CD4-positive, alpha-beta memory T cell (primary cell): ENCODE measurements around the gene SUMF2. TPM values are rescaled to one million over a fixed set of nuclear protein-coding genes. Genes with fewer than 3 reads are reported as not detected.
A peak's percentile ranks its signal among the peaks of the same experiment; 100 is the strongest.
"Not testable (repeated sequence)": the region's sequence is repeated elsewhere in the genome, so short reads cannot be mapped to it uniquely, and the experiment has no call there.

Experiments
- CTCF ChIA-PET: fragments of 350-600 bp; sonication (Branson Sonifier 250); formaldehyde crosslinking; loops from one replicate; lab custom pipeline; 2021; ENCODE audit warnings: inconsistent platforms; ENCODE audit not compliant: partially characterized antibody; lab: Charles Lee
- POLR2A ChIA-PET: fragments of 350-600 bp; sonication (Branson Sonifier 250); formaldehyde crosslinking; loops from one replicate; lab custom pipeline; 2021; ENCODE audit not compliant: partially characterized antibody; lab: Charles Lee
- DNase-seq, 5 donors: peaks; one replicate each; pipeline versions ENCODE4 v3.0.0 to v3.0.0-alpha.2; 2020 to 2022; ENCODE audit warnings: mixed read lengths in 1 of 5
- H3K27ac ChIP-seq: one replicate; pipeline ENCODE4 v1.7.0; 2013; ENCODE audit warnings: low read depth, low read length
- H3K27me3 ChIP-seq: 2 replicates; pipeline ENCODE4 v1.7.0; 2013; ENCODE audit warnings: mild to moderate bottlenecking, low read length, moderate library complexity; ENCODE audit not compliant: insufficient read depth
- H3K36me3 ChIP-seq: 2 replicates; pipeline ENCODE4 v1.7.0; 2013; ENCODE audit warnings: mild to moderate bottlenecking, low read length, moderate library complexity; ENCODE audit not compliant: insufficient read depth
- H3K4me1 ChIP-seq: 2 replicates; pipeline ENCODE4 v1.7.0; 2013; ENCODE audit warnings: mild to moderate bottlenecking, low read length, moderate library complexity; ENCODE audit not compliant: insufficient read depth
- H3K4me3 ChIP-seq, 2 donors: one replicate each; pipeline ENCODE4 v1.7.0; 2013; ENCODE audit warnings: low read length in 2 of 2, mild to moderate bottlenecking in 1 of 2
- H3K9me3 ChIP-seq, 2 donors: one replicate each; pipeline ENCODE4 v1.7.0; 2013; ENCODE audit warnings: low read length in 2 of 2, control low read depth in 1 of 2; ENCODE audit not compliant: control insufficient read depth in 1 of 2
- H3K27ac Mint-ChIP-seq, 7 donors: one replicate each; pipeline ENCODE4 v1.8.0; 2020 to 2021; ENCODE audit warnings: mixed read lengths in 7 of 7, mild to moderate bottlenecking in 6 of 7, inconsistent platforms in 3 of 7, moderate library complexity in 3 of 7
- H3K27me3 Mint-ChIP-seq, 2 donors: one replicate each; pipeline ENCODE4 v1.8.0; 2020 to 2021; ENCODE audit warnings: mixed read lengths in 2 of 2
- H3K36me3 Mint-ChIP-seq, 2 donors: one replicate each; pipeline ENCODE4 v1.8.0; 2020 to 2021; ENCODE audit warnings: mixed read lengths in 2 of 2, inconsistent platforms in 1 of 2, mild to moderate bottlenecking in 1 of 2
- H3K4me1 Mint-ChIP-seq, 4 donors: one replicate each; pipeline ENCODE4 v1.8.0; 2020 to 2021; ENCODE audit warnings: mixed read lengths in 4 of 4, mild to moderate bottlenecking in 1 of 4
- H3K4me3 Mint-ChIP-seq, 8 donors: one replicate each; pipeline ENCODE4 v1.8.0; 2020 to 2021; ENCODE audit warnings: mixed read lengths in 8 of 8, mild to moderate bottlenecking in 7 of 8, moderate library complexity in 6 of 8, inconsistent platforms in 3 of 8
- H3K9me3 Mint-ChIP-seq, 8 donors: one replicate each; pipeline ENCODE4 v1.8.0; 2020 to 2021; ENCODE audit warnings: mixed read lengths in 8 of 8, mild to moderate bottlenecking in 5 of 8, inconsistent platforms in 3 of 8, moderate library complexity in 1 of 8
- intact Hi-C: fragments of 100-400 bp; cut with micrococcal nuclease; formaldehyde crosslinking; loops from one replicate; pipeline ENCODE4 v1.15.1; 2023
- polyA plus RNA-seq, 2 donors: library from polyadenylated mRNA; unstranded; fragments of 300-500 nt; fragmentation: Illumina TruSeq; gene quantifications; one replicate each; pipeline ENCODE4 v1.2.3, GENCODE V29; 2021
- total RNA-seq, 2 experiments: library from RNA; stranded (reverse); gene quantifications; one replicate each; pipeline ENCODE4 v1.2.3, GENCODE V29; 2021

The SUMF2 gene
- total and polyA plus RNA-seq, 4 experiments from 2014 or later = 79.9 to 177 (median 164) TPM

- Mint-ChIP-seq H3K27me3 (no peaks in the 10 kb centered on the region), H3K36me3 (peaks cover 7 to 11% of the 10 kb centered on the region in 2 donors), H3K4me3 (no peak overlapping the region), H3K4me1 (no peaks in the 10 kb centered on the region), H3K27ac (peak overlapping the region in 1 of 7 donors; percentile 74), H3K9me3 (no peaks in the 10 kb centered on the region)
- no peaks in the 10 kb centered on the region for H3K4me1 ChIP-seq
- no peaks in the 10 kb centered on the region for H3K9me3 ChIP-seq
- no peaks in the 10 kb centered on the region for H3K27me3 ChIP-seq
- H3K36me3 ChIP-seq = peaks cover 3% of the 10 kb centered on the region
- intact Hi-C loops = no loop called here
- no peak overlapping the region for H3K27ac ChIP-seq
- ChIA-PET POLR2A (interaction anchor here (1.0 kb wide), 1 partner anchor 19 kb away, joined by 3 read pairs; no protein-coding TSS in a partner anchor), CTCF (interaction anchor here (1.3 kb wide), 1 partner anchor 17 kb away, joined by 5 read pairs; no protein-coding TSS in a partner anchor)
- H3K4me3 ChIP-seq = no peak overlapping the region
- DNase-seq = no peak
Measured at GRCh38 chr7:56091591-56091990, 27.5 kb downstream of the SUMF2 start.

DNA sequence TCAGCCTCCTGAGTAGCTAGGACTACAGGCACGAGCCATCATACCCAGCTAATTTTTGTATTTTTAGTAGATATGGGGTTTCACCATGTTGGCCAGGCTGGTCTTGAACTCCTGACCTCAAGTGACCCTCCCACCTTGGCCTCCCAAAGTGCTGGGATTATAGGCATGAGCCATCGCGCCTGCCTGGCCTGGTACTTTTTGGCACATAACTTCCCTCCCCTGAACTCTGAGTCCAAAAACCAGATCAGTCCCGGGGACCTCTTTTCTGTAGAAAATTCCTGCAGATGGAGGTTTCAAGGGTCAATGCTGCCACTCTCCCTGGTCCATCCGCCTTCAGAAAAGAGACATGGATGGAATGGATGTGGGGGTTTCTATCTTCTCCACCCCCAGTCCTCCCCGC is 28.3 kb downstream of the SUMF2 start:
- H3K36me3 Mint-ChIP-seq = peaks cover 7 to 11% of the 10 kb centered on the region in 2 donors
- intact Hi-C loops, H3K36me3 ChIP-seq, H3K27me3 ChIP-seq, H3K4me1 Mint-ChIP-seq, H3K27me3 Mint-ChIP-seq, H3K9me3 Mint-ChIP-seq, DNase-seq, H3K4me3 Mint-ChIP-seq, H3K27ac ChIP-seq, H3K4me3 ChIP-seq, H3K4me1 ChIP-seq, H3K27ac Mint-ChIP-seq, H3K9me3 ChIP-seq: not testable (repeated sequence)
- ChIA-PET POLR2A (interaction anchor here (1.0 kb wide), 1 partner anchor 19 kb away, joined by 3 read pairs; no protein-coding TSS in a partner anchor), CTCF (interaction anchor here (2.0 kb wide), 1 partner anchor 17 kb away, joined by 8 read pairs; no protein-coding TSS in a partner anchor)

- no peaks in the 10 kb centered on the region for H3K36me3 ChIP-seq
- H3K4me1 ChIP-seq = no peaks in the 10 kb centered on the region
- no peak within 1 kb of the TSS for H3K4me3 ChIP-seq
- Mint-ChIP-seq H3K27me3 (no peaks in the 10 kb centered on the region), H3K36me3 (peaks cover 7 to 11% of the 10 kb centered on the region in 2 donors), H3K27ac (peak within 1 kb of the TSS in 1 of 7 donors; percentile 74), H3K4me3 (no peak within 1 kb of the TSS), H3K4me1 (no peaks in the 10 kb centered on the region), H3K9me3 (no peaks in the 10 kb centered on the region)
- H3K9me3 ChIP-seq = no peaks in the 10 kb centered on the region
- DNase-seq = no peak
- H3K27ac ChIP-seq = no peak within 1 kb of the TSS
- intact Hi-C loops = no loop called here
- H3K27me3 ChIP-seq = no peaks in the 10 kb centered on the region
- CTCF ChIA-PET = interaction anchor here (2.0 kb wide), 1 partner anchor 18 kb away, joined by 8 read pairs; no protein-coding TSS in a partner anchor
- POLR2A ChIA-PET = no interaction called here
Measured at GRCh38 chr7:56092789-56093531, 28.9 kb downstream of the SUMF2 start, which contains the start of gene PHKG1. PHKG1 (minus strand) TSS chr7:56092952; CDS start chr7:56088941, 4,011 bp downstream.

DNA sequence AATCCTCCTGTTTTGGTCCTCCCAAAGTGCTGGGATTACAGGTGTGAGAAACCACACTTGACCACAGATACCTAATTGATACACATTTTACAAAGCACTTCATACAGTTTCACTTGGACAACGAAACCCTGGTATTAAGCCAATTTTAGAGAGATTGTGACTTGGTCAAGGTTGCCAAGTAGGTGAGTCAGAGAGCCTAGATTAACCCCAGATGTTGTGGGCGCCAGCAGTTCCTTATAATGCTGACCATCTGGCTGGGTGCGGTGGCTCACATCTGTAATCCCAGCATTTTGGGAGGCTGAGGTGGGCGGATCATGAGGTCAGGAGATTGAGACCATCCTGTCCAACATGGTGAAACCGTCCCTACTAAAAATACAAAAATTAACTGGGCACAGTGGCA is 33.6 kb downstream of the SUMF2 start:
- Histone ChIP-seq H3K36me3 (peaks cover 33% of the 10 kb centered on the region), H3K4me3 (no peak overlapping the region), H3K4me1 (no peaks in the 10 kb centered on the region), H3K27me3 (no peaks in the 10 kb centered on the region), H3K9me3 (no peaks in the 10 kb centered on the region), H3K27ac (no peak overlapping the region)
- POLR2A ChIA-PET = interaction anchor here (0.6 kb wide), 1 partner anchor 15 kb away, joined by 3 read pairs; no protein-coding TSS in a partner anchor
- no peak for DNase-seq
- Mint-ChIP-seq H3K9me3 (no peaks in the 10 kb centered on the region), H3K4me1 (peaks cover 0 to 1% (median 0%) of the 10 kb centered on the region in 4 donors), H3K36me3 (peaks cover 19 to 31% of the 10 kb centered on the region in 2 donors), H3K27ac (no peak overlapping the region), H3K27me3 (no peaks in the 10 kb centered on the region), H3K4me3 (no peak overlapping the region)
- CTCF ChIA-PET = no interaction called here
- intact Hi-C loops = no loop called here

- H3K9me3 ChIP-seq, CTCF ChIA-PET, H3K27ac Mint-ChIP-seq, intact Hi-C loops, H3K4me3 ChIP-seq, H3K27me3 ChIP-seq, H3K4me1 Mint-ChIP-seq, H3K27me3 Mint-ChIP-seq, DNase-seq, H3K4me1 ChIP-seq, H3K27ac ChIP-seq, H3K9me3 Mint-ChIP-seq, H3K4me3 Mint-ChIP-seq: not testable (repeated sequence)
- POLR2A ChIA-PET = interaction anchor here (0.6 kb wide), 1 partner anchor 16 kb away, joined by 3 read pairs; no protein-coding TSS in a partner anchor
- peaks cover 36% of the 10 kb centered on the region for H3K36me3 ChIP-seq
- H3K36me3 Mint-ChIP-seq = peaks cover 22 to 34% of the 10 kb centered on the region in 2 donors
Measured at GRCh38 chr7:56098187-56099008, 34.3 kb downstream of the SUMF2 start.

GRCh38 chr7:56099653-56100052 is 35.6 kb downstream of the SUMF2 start:
- CTCF ChIA-PET = no interaction called here
- H3K9me3 Mint-ChIP-seq = no peaks in the 10 kb centered on the region

DNA sequence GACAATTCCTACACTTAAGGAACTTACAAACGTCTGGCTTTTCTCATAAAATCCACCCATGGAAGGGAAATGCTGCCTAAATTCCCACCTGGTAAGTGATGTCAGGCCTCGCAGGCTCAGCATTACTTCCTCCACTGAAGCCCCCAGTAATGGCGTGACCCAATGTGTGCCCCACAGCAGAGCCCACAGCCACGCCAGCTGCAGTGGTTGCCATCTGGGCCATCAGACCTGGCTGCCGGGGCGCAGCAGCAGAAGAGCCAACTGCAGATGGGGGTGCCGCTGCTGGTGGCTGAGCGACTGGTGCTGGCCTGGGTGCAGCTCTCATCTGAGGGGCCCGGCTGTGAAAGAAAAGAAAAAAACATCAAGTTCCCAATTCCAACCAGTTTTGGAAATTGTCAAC is 40.1 kb downstream of the SUMF2 start:
- intact Hi-C loops, H3K9me3 Mint-ChIP-seq, H3K27me3 ChIP-seq, DNase-seq, H3K4me3 ChIP-seq, H3K27me3 Mint-ChIP-seq, CTCF ChIA-PET, H3K9me3 ChIP-seq, H3K27ac ChIP-seq: not testable (repeated sequence)
- Histone ChIP-seq H3K36me3 (peaks cover 42% of the 10 kb centered on the region), H3K4me1 (peaks cover 28% of the 10 kb centered on the region)
- peak overlapping the region in 2 of 7 donors; percentile 19 to 81 for H3K27ac Mint-ChIP-seq
- peak overlapping the region in 3 of 8 donors; percentile 6 to 64 (median 50) for H3K4me3 Mint-ChIP-seq
- H3K36me3 Mint-ChIP-seq = peaks cover 23 to 57% of the 10 kb centered on the region in 2 donors
- H3K4me1 Mint-ChIP-seq = peaks cover 16 to 46% (median 27%) of the 10 kb centered on the region in 4 donors
- POLR2A ChIA-PET = interaction anchor here (0.6 to 0.8 kb wide), 2 partner anchors 47 to 738 kb away, joined by 3 to 4 read pairs; no protein-coding TSS in a partner anchor

More at GRCh38 chr7:56099653-56100052, 35.6 kb downstream of the SUMF2 start:
- intact Hi-C loops = no loop called here
- no peak overlapping the region for H3K27ac ChIP-seq
- H3K9me3 ChIP-seq = no peaks in the 10 kb centered on the region
- H3K4me1 ChIP-seq = peaks cover 9% of the 10 kb centered on the region
- no peak for DNase-seq
- Mint-ChIP-seq H3K27me3 (no peaks in the 10 kb centered on the region), H3K36me3 (peaks cover 26 to 40% of the 10 kb centered on the region in 2 donors), H3K4me3 (no peak overlapping the region), H3K27ac (no peak overlapping the region), H3K4me1 (peaks cover 2 to 15% (median 4%) of the 10 kb centered on the region in 4 donors)
- no peak overlapping the region for H3K4me3 ChIP-seq
- POLR2A ChIA-PET = no interaction called here
- no peaks in the 10 kb centered on the region for H3K27me3 ChIP-seq
- H3K36me3 ChIP-seq = peaks cover 43% of the 10 kb centered on the region
